ENCODE measurements around the gene NOPCHAP1. TPM values are rescaled to one million over a fixed set of nuclear protein-coding genes. Genes with fewer than 3 reads are reported as not detected.

NOPCHAP1 gene
- total RNA-seq, 1 experiment from 2014 or later: 33.3 TPM

- H3K4me1 Mint-ChIP-seq (ENCODE audit: insufficient read depth, unreplicated experiment): peaks cover 24% of the 10 kb centered on the region
- CTCF ChIA-PET: interaction anchor here (1.7 kb wide), 1 partner anchor 33 kb away, joined by 5 read pairs; the partner anchor contains the start of gene SLC41A2
- H3K27me3 Mint-ChIP-seq (ENCODE audit: insufficient read depth, unreplicated experiment): no peaks in the 10 kb centered on the region
- no peaks in the 10 kb centered on the region for H3K9me3 Mint-ChIP-seq (ENCODE audit: unreplicated experiment)
- intact Hi-C loops (cut with micrococcal nuclease): no loop called here
- POLR2A ChIA-PET: interaction anchor here (0.6 kb wide), 1 partner anchor 285 kb away, joined by 3 read pairs; no protein-coding TSS in a partner anchor
- H3K4me3 Mint-ChIP-seq (ENCODE audit: unreplicated experiment): no peak overlapping the region
- BruUV-seq (replicated peaks): no TSS peak
- H3K36me3 Mint-ChIP-seq (ENCODE audit: insufficient read depth, unreplicated experiment): peaks cover 63% of the 10 kb centered on the region
- no peak for TF ChIP-seq CTCF (IDR thresholded peaks at IDR 0.05; ENCODE audit: unreplicated experiment)
- no peak overlapping the region for H3K27ac Mint-ChIP-seq (ENCODE audit: low read depth, unreplicated experiment)
- no peak for DNase-seq (ENCODE audit: unreplicated experiment)
Measured at GRCh38 chr12:104991565-104992128, 5.5 kb downstream of the NOPCHAP1 start.

GRCh38 chr12:104994336-104994735, 8.2 kb downstream of the NOPCHAP1 start:
- POLR2A ChIA-PET: interaction anchor here (1.0 kb wide), 1 partner anchor 39 kb away, joined by 4 read pairs; no protein-coding TSS in a partner anchor
- no peak for TF ChIP-seq CTCF (IDR thresholded peaks at IDR 0.05; ENCODE audit: unreplicated experiment)
- BruUV-seq (replicated peaks): no TSS peak
- DNase-seq (ENCODE audit: unreplicated experiment): no peak
- CTCF ChIA-PET: no interaction called here
- Mint-ChIP-seq H3K9me3 (ENCODE audit: unreplicated experiment) (no peaks in the 10 kb centered on the region), H3K4me1 (ENCODE audit: insufficient read depth, unreplicated experiment) (peaks cover 27% of the 10 kb centered on the region), H3K27ac (ENCODE audit: low read depth, unreplicated experiment) (no peak overlapping the region), H3K4me3 (ENCODE audit: unreplicated experiment) (no peak overlapping the region), H3K36me3 (ENCODE audit: insufficient read depth, unreplicated experiment) (peaks cover 71% of the 10 kb centered on the region), H3K27me3 (ENCODE audit: insufficient read depth, unreplicated experiment) (no peaks in the 10 kb centered on the region)
- intact Hi-C loops (cut with micrococcal nuclease): no loop called here

- BruUV-seq (replicated peaks): no TSS peak
- H3K27ac Mint-ChIP-seq (ENCODE audit: low read depth, unreplicated experiment): no peak overlapping the region
- no peaks in the 10 kb centered on the region for H3K9me3 Mint-ChIP-seq (ENCODE audit: unreplicated experiment)
- TF ChIP-seq CTCF (IDR thresholded peaks at IDR 0.05; ENCODE audit: unreplicated experiment): no peak
- no peak for DNase-seq (ENCODE audit: unreplicated experiment)
- H3K27me3 Mint-ChIP-seq (ENCODE audit: insufficient read depth, unreplicated experiment): no peaks in the 10 kb centered on the region
- ChIA-PET CTCF (no interaction called here), POLR2A (interaction anchor here (1.6 kb wide), 1 partner anchor 36 kb away, joined by 3 read pairs; no protein-coding TSS in a partner anchor)
- intact Hi-C loops (cut with micrococcal nuclease): no loop called here
- H3K4me3 Mint-ChIP-seq (ENCODE audit: unreplicated experiment): no peak overlapping the region
- peaks cover 23% of the 10 kb centered on the region for H3K4me1 Mint-ChIP-seq (ENCODE audit: insufficient read depth, unreplicated experiment)
- H3K36me3 Mint-ChIP-seq (ENCODE audit: insufficient read depth, unreplicated experiment): peaks cover 76% of the 10 kb centered on the region
Measured at GRCh38 chr12:104997541-104997940, 11.4 kb downstream of the NOPCHAP1 start.

- ChIA-PET POLR2A (no interaction called here), CTCF (no interaction called here)
- intact Hi-C loops (cut with micrococcal nuclease): no loop called here
- peaks cover 23% of the 10 kb centered on the region for H3K4me1 Mint-ChIP-seq (ENCODE audit: insufficient read depth, unreplicated experiment)
- TF ChIP-seq CTCF (IDR thresholded peaks at IDR 0.05; ENCODE audit: unreplicated experiment): no peak
- no peaks in the 10 kb centered on the region for H3K27me3 Mint-ChIP-seq (ENCODE audit: insufficient read depth, unreplicated experiment)
- no peaks in the 10 kb centered on the region for H3K9me3 Mint-ChIP-seq (ENCODE audit: unreplicated experiment)
- peaks cover 76% of the 10 kb centered on the region for H3K36me3 Mint-ChIP-seq (ENCODE audit: insufficient read depth, unreplicated experiment)
- no peak for DNase-seq (ENCODE audit: unreplicated experiment)
- no peak overlapping the region for H3K27ac Mint-ChIP-seq (ENCODE audit: low read depth, unreplicated experiment)
- H3K4me3 Mint-ChIP-seq (ENCODE audit: unreplicated experiment): no peak overlapping the region
- BruUV-seq (replicated peaks): no TSS peak
Measured at GRCh38 chr12:104998423-104999346, 12.6 kb downstream of the NOPCHAP1 start.

Measured in MCF 10A (cell line).